ENCODE results near the gene SPESP1. TPM values are rescaled to one million over a fixed set of nuclear protein-coding genes. Genes with fewer than 3 reads are reported as not detected.

The SPESP1 gene
- total and polyA plus RNA-seq, 2 of the 8 experiments (the other 6 are each of a cell fraction or from before 2014, with no cell fraction given) = not detected

GRCh38 chr15:68979006-68979405 lies 48.7 kb downstream of the SPESP1 start:
- no peak for FAIRE-seq
- Histone ChIP-seq H2BK5ac (ENCODE audit: low read depth, low read length) (no peak overlapping the region), H3K4ac (replicated peaks; ENCODE audit: insufficient read length, low read depth, low read length) (no peak overlapping the region), H2BK120ac (replicated peaks; ENCODE audit: low read depth, low read length) (no peak overlapping the region), H3K4me3 (ENCODE audit: extremely low read depth in 1 of 4, insufficient read depth in 2 of 4, low read depth in 3 of 4, low read length in 4 of 4) (no peak overlapping the region), H3K23me2 (ENCODE audit: low read depth, low read length) (no peaks in the 10 kb centered on the region), H3K23ac (ENCODE audit: insufficient read length) (no peak overlapping the region), H2AFZ (ENCODE audit: low read length) (no peak overlapping the region), H4K5ac (ENCODE audit: insufficient read length, low read depth, low read length) (no peak overlapping the region), H3K14ac (ENCODE audit: insufficient read length) (no peak overlapping the region), H3K27me3 (replicated peaks in 1 of 4; ENCODE audit: control insufficient read depth in 3 of 4, extremely low read depth in 1 of 4, insufficient read depth in 3 of 4, low read length in 3 of 4) (no peaks in the 10 kb centered on the region), H3K9me3 (ENCODE audit: insufficient read depth in 2 of 2, low read depth in 1 of 2, low read length in 1 of 2) (peaks cover 5 to 18% of the 10 kb centered on the region in 2 experiments), H3K9ac (replicated peaks in 1 of 4; ENCODE audit: extremely low read depth in 1 of 4, low read depth in 3 of 4, low read length in 3 of 4) (no peak overlapping the region), H3K27ac (ENCODE audit: low read depth, low read length) (no peak overlapping the region), H4K8ac (ENCODE audit: extremely low read depth, insufficient read depth, low read length) (no peak overlapping the region), H4K91ac (replicated peaks; ENCODE audit: insufficient read length, low read length) (no peak overlapping the region), H2BK15ac (ENCODE audit: low read length) (no peak overlapping the region), H2BK12ac (ENCODE audit: low read depth, low read length) (no peak overlapping the region), H3K4me1 (replicated peaks in 1 of 4; ENCODE audit: control insufficient read depth in 3 of 4, insufficient read depth in 4 of 4, low read length in 3 of 4) (no peaks in the 10 kb centered on the region), H3K36me3 (ENCODE audit: control insufficient read depth in 2 of 4, insufficient read depth in 4 of 4, low read length in 3 of 4) (no peaks in the 10 kb centered on the region), H2AK5ac (ENCODE audit: low read depth, low read length) (no peak overlapping the region), H4K20me1 (replicated peaks in 1 of 2; ENCODE audit: control insufficient read depth in 1 of 2, insufficient read depth in 2 of 2, low read length in 2 of 2) (no peaks in the 10 kb centered on the region), H3K4me2 (ENCODE audit: insufficient read depth in 1 of 2, low read depth in 2 of 2, low read length in 2 of 2) (no peak overlapping the region), H3K79me1 (ENCODE audit: low read depth, low read length) (no peaks in the 10 kb centered on the region), H3K56ac (replicated peaks; ENCODE audit: insufficient read length, low read depth, low read length) (no peak overlapping the region), H2BK20ac (ENCODE audit: low read length) (no peak overlapping the region), H3K18ac (ENCODE audit: extremely low read depth, low read length) (no peak overlapping the region), H3K79me2 (ENCODE audit: control insufficient read depth in 1 of 2, insufficient read depth in 2 of 2, low read length in 2 of 2) (no peaks in the 10 kb centered on the region)
- POLR2A ChIA-PET (ENCODE audit: partially characterized antibody) = no interaction called here
- WGBS, 2 experiments (ENCODE audit: extremely low coverage in 1 of 2, insufficient coverage in 1 of 2, insufficient read length in 1 of 2, insufficient replicate concordance in 2 of 2, low coverage in 1 of 2, low lambda C conversion rate in 2 of 2, missing lambda C conversion rate in 1 of 2) = 82% methylated on average over 3 of the region's 3 CpGs; no CpG with 5 or more reads in 1 of the 2 experiments
- no peak for DNase-seq (ENCODE audit: low read depth in 1 of 2, low spot score in 2 of 2)
- CTCF ChIA-PET (ENCODE audit: partially characterized antibody) = no interaction called here
- no peak for TF ChIP-seq TBP (IDR thresholded peaks at IDR 0.05; ENCODE audit: low read depth, low read length)
- TF ChIP-seq POLR2A (IDR thresholded peaks at IDR 0.05; ENCODE audit: control extremely low read depth in 1 of 2, low read depth in 2 of 2, low read length in 2 of 2) = no peak
- no peak for TF ChIP-seq POU5F1 (IDR thresholded peaks at IDR 0.05; ENCODE audit: low read depth, low read length)
- no peak for TF ChIP-seq EGR1 (IDR thresholded peaks at IDR 0.05; ENCODE audit: borderline replicate concordance, low read depth, low read length)
- TF ChIP-seq TAF7 (optimal IDR thresholded peaks at IDR 0.05; ENCODE audit: borderline replicate concordance, low read depth, low read length) = no peak
- TF ChIP-seq SP2 (IDR thresholded peaks at IDR 0.05; ENCODE audit: low read length) = no peak
- no peak for TF ChIP-seq BACH1 (IDR thresholded peaks at IDR 0.05; ENCODE audit: low read length)
- no peak for TF ChIP-seq CTCF (IDR thresholded peaks at IDR 0.05; ENCODE audit: control extremely low read depth in 1 of 3, insufficient read depth in 1 of 3, low read depth in 1 of 3, low read length in 3 of 3)
- no peak for TF ChIP-seq KDM5A (IDR thresholded peaks at IDR 0.05; ENCODE audit: low read length)
- no peak for TF ChIP-seq EP300 (IDR thresholded peaks at IDR 0.05; ENCODE audit: borderline replicate concordance in 1 of 2, low read depth in 2 of 2, low read length in 2 of 2)
- no peak for TF ChIP-seq JUN (IDR thresholded peaks at IDR 0.05; ENCODE audit: low read depth, low read length)
- TF ChIP-seq TEAD4 (IDR thresholded peaks at IDR 0.05; ENCODE audit: low read depth, low read length) = no peak
- TF ChIP-seq KDM4A (IDR thresholded peaks at IDR 0.05; ENCODE audit: low read depth, low read length, severe bottlenecking) = no peak
- TF ChIP-seq MAFK (IDR thresholded peaks at IDR 0.05; ENCODE audit: low read depth, low read length) = no peak
